ENCODE results near the gene ARMC9. TPM values are rescaled to one million over a fixed set of nuclear protein-coding genes. Genes with fewer than 3 reads are reported as not detected.
A peak's percentile ranks its signal among the peaks of the same experiment; 100 is the strongest.

Gene ARMC9
- polyA plus RNA-seq, 4 donors = 0.67 to 10.6 (median 3.5) TPM

DNA sequence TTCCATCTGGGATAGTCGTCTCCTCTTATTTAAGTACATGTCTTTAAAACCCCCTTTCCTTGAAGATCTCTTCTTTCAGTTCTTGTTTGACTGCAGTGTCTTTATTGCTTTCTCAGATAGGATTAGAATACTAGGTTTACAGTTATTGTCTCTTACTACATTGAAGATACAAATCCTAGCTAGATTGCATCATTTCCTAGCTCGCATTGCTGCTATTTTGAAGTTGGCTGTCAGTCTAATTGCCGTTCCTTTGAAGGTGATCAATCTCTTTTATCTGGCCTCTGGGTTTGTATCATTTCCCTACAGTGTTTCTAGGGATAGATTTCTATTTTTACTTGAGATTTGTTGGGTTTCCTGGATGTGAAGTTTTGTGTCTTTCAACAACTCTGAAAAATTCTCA is 20.9 kb downstream of the ARMC9 start:
- Histone ChIP-seq H3K36me3 (ENCODE audit: control insufficient read depth in 3 of 3, insufficient read depth in 2 of 3, low read depth in 1 of 3, low read length in 3 of 3) (peaks cover 0 to 30% (median 3%) of the 10 kb centered on the region in 3 donors), H3K27me3 (ENCODE audit: control insufficient read depth in 3 of 3, insufficient read depth in 3 of 3, low read length in 3 of 3) (no peaks in the 10 kb centered on the region), H3K4me3 (ENCODE audit: low read depth in 1 of 3, low read length in 3 of 3) (no peak overlapping the region), H3K27ac (ENCODE audit: low read depth in 1 of 3, low read length in 2 of 3) (no peak overlapping the region), H3K9me3 (ENCODE audit: control insufficient read depth in 2 of 2, insufficient read depth in 1 of 2, low read depth in 1 of 2, low read length in 1 of 2) (no peaks in the 10 kb centered on the region), H3K4me1 (ENCODE audit: control insufficient read depth in 3 of 3, insufficient read depth in 2 of 3, low read depth in 1 of 3, low read length in 2 of 3) (no peaks in the 10 kb centered on the region)
- no peak for FAIRE-seq
- no peak for DNase-seq
- 85 to 94% (median 87%) methylated on average over 3 of the region's 3 CpGs for WGBS, 3 donors

DNA sequence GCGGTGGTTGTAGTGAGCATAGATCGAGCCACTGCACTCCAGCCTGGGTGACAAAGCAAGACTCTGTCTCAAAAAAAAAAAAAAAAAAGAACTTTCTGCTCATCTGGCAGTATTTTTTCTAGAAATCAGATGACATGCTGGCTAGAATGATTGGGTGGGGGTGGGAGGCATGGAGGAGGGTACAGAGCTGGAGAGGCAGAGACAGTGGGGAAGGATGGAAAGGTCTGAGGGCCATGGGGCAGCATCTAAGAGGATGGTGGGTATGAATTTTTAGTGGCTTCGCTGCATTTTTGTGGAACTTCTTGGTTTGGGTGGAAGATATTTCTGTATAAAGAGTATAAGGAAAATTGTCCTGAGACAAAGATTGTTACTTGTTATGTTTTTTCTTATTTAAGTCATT is 23.3 kb downstream of the ARMC9 start:
- FAIRE-seq (no peak), DNase-seq (no peak)
- 89 to 96% (median 96%) methylated on average over 3 of the region's 3 CpGs for WGBS, 3 donors
- Histone ChIP-seq H3K36me3 (ENCODE audit: control insufficient read depth in 3 of 3, insufficient read depth in 2 of 3, low read depth in 1 of 3, low read length in 3 of 3) (peaks cover 0 to 15% (median 0%) of the 10 kb centered on the region in 3 donors), H3K27me3 (ENCODE audit: control insufficient read depth in 3 of 3, insufficient read depth in 3 of 3, low read length in 3 of 3) (no peaks in the 10 kb centered on the region), H3K27ac (ENCODE audit: low read depth in 1 of 3, low read length in 2 of 3) (peak overlapping the region in 2 of 3 donors; percentile 70 to 77), H3K4me1 (ENCODE audit: control insufficient read depth in 3 of 3, insufficient read depth in 2 of 3, low read depth in 1 of 3, low read length in 2 of 3) (no peaks in the 10 kb centered on the region), H3K9me3 (ENCODE audit: control insufficient read depth in 2 of 2, insufficient read depth in 1 of 2, low read depth in 1 of 2, low read length in 1 of 2) (no peaks in the 10 kb centered on the region), H3K4me3 (ENCODE audit: low read depth in 1 of 3, low read length in 3 of 3) (no peak overlapping the region)

DNA sequence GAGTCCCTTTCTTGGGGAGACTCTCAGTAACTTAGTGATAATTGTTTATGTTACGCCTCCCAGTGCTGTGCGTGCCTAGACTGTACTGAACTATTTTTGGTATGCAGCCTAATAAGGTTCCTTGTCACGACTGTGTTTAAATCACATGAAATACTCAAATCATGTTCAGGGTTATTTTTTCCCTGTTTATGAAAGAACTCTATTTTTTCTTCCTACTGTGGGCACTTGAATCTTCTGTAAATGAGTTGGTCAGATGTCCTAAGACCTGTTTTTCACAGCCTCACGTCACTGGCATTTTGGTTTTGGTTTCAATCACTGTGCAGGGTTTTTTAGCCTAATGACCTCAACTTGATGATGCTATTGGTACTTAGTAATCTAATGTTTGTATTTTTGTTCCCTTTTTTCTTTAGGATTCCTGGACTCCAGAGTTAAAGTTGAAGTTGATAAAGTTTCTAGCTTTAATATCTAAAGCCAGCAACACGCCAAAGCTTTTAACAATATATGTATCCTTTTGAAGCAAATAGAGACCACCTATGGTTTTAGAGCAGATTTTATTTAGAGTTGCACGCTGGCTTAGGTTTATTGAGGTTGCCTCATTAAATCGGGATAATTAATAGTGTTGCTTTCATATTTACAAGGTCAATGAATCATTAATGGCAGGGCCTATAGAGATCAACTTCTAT is 24.0 kb downstream of the ARMC9 start:
- H3K4me1 ChIP-seq (ENCODE audit: control insufficient read depth in 3 of 3, insufficient read depth in 2 of 3, low read depth in 1 of 3, low read length in 2 of 3) = peaks cover 0 to under 1% (median 0%) of the 10 kb centered on the region in 3 donors
- DNase-seq = peak in 1 of 2 donors; percentile 19
- WGBS, 3 donors = 62 to 72% (median 72%) methylated on average over 7 of the region's 7 CpGs
- H3K27ac ChIP-seq (ENCODE audit: low read depth in 1 of 3, low read length in 2 of 3) = peak overlapping the region in 2 of 3 donors; percentile 70
- FAIRE-seq = no peak
- H3K4me3 ChIP-seq (ENCODE audit: low read depth in 1 of 3, low read length in 3 of 3) = no peak overlapping the region
- no peaks in the 10 kb centered on the region for H3K9me3 ChIP-seq (ENCODE audit: control insufficient read depth in 2 of 2, insufficient read depth in 1 of 2, low read depth in 1 of 2, low read length in 1 of 2)
- no peaks in the 10 kb centered on the region for H3K27me3 ChIP-seq (ENCODE audit: control insufficient read depth in 3 of 3, insufficient read depth in 3 of 3, low read length in 3 of 3)
- peaks cover 0 to 11% (median 0%) of the 10 kb centered on the region in 3 donors for H3K36me3 ChIP-seq (ENCODE audit: control insufficient read depth in 3 of 3, insufficient read depth in 2 of 3, low read depth in 1 of 3, low read length in 3 of 3)

DNA sequence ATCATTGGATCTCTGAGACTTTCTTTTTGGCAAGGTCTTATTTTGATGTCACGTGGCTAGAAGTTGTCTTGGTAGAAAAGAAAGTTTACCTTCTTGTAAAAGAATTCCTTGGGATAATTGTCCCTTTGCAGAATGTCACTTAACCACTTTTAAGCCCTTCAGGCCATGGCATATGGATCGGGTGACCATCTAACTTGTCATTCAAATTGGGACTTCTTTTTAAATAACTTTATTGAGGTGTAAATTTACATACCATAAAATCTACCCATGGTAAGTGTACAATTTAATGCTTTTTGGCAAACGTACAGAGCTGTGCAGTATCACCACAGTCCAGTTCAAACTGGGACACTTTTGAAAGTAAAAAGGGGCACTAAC is 24.6 kb downstream of the ARMC9 start:
- DNase-seq (no peak), FAIRE-seq (no peak)
- Histone ChIP-seq H3K27ac (ENCODE audit: low read depth in 1 of 3, low read length in 2 of 3) (peak overlapping the region in 2 of 3 donors; percentile 63 to 70), H3K27me3 (ENCODE audit: control insufficient read depth in 3 of 3, insufficient read depth in 3 of 3, low read length in 3 of 3) (no peaks in the 10 kb centered on the region), H3K9me3 (ENCODE audit: control insufficient read depth in 2 of 2, insufficient read depth in 1 of 2, low read depth in 1 of 2, low read length in 1 of 2) (no peaks in the 10 kb centered on the region), H3K36me3 (ENCODE audit: control insufficient read depth in 3 of 3, insufficient read depth in 2 of 3, low read depth in 1 of 3, low read length in 3 of 3) (peaks cover 0 to 11% (median 0%) of the 10 kb centered on the region in 3 donors), H3K4me3 (ENCODE audit: low read depth in 1 of 3, low read length in 3 of 3) (no peak overlapping the region), H3K4me1 (ENCODE audit: control insufficient read depth in 3 of 3, insufficient read depth in 2 of 3, low read depth in 1 of 3, low read length in 2 of 3) (peaks cover 0 to 6% (median 0%) of the 10 kb centered on the region in 3 donors)
- 46 to 63% (median 53%) methylated on average over 3 of the region's 3 CpGs for WGBS, 3 donors

DNA sequence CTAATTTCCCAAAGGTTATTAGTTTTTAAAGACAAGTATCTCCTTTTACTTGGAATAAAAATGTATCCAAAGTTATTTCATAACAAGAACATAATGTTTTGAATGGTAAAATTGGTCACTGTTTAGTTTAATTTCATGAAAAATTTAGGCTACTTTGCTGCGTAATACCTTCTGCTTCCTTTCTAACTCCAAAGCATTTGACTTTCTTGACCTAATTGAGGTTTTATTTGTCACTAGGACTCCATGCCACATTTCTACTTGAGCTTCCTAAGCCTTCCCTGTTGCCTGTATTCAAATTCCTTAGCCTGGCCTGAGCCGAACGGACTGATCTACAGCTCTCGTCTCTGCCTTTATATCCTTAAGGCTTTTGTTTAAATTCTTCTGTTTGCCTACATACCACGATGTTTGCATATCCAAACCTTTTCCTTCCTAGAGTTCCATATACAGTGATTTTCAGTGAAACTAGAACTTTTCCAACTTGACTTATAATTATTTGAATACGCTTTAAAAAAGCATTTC is 25.1 kb downstream of the ARMC9 start:
- no peaks in the 10 kb centered on the region for H3K9me3 ChIP-seq (ENCODE audit: control insufficient read depth in 2 of 2, insufficient read depth in 1 of 2, low read depth in 1 of 2, low read length in 1 of 2)
- no peak for DNase-seq
- peaks cover 0 to 12% (median 0%) of the 10 kb centered on the region in 3 donors for H3K4me1 ChIP-seq (ENCODE audit: control insufficient read depth in 3 of 3, insufficient read depth in 2 of 3, low read depth in 1 of 3, low read length in 2 of 3)
- H3K4me3 ChIP-seq (ENCODE audit: low read depth in 1 of 3, low read length in 3 of 3) = no peak overlapping the region
- no peaks in the 10 kb centered on the region for H3K27me3 ChIP-seq (ENCODE audit: control insufficient read depth in 3 of 3, insufficient read depth in 3 of 3, low read length in 3 of 3)
- peak overlapping the region in 2 of 3 donors; percentile 63 to 70 for H3K27ac ChIP-seq (ENCODE audit: low read depth in 1 of 3, low read length in 2 of 3)
- H3K36me3 ChIP-seq (ENCODE audit: control insufficient read depth in 3 of 3, insufficient read depth in 2 of 3, low read depth in 1 of 3, low read length in 3 of 3) = peaks cover 0 to 15% (median 0%) of the 10 kb centered on the region in 3 donors
- FAIRE-seq = no peak
- WGBS, 3 donors = 68 to 76% (median 74%) methylated on average over 6 of the region's 6 CpGs

DNA sequence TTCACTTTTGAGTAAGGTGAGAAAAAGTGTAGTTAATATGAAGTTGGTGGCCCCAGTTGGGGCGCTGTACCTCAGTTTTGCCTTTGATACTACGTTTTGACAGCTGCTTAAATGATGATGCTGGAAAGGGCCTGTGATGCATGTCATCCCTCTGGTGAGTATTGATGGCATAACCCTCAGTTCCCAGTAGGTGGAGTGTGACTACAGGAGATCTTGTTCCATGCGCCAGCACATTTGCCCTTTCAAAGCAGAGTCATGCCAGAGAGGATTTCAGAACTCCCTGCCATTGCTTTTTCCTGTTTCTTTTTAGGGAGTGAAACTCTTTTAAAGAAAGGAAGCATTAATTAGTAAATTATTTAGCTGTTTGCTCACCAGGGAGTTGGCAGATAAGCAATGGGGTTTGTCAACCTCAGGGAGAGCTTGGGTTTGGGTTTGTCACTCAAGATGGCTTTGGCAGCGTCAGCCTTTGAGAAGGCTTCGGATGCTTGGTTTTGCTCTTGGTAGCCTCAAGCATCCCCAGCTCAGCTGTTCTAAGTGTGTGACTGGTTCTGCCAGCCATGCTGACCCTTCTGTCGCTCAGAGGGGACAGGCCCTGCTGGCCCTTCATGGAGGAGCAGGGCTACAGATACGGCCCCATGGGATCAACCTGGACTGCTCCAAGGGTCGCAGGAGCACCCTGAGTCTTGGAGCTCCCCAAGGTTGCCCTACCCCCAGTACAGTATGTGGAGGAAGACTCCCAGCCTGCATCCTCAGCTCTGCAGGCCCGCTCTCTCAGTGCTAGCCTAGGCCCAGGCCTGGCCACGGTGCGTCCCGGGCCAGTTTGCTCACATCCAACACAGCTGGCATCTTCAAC is 29.1 kb downstream of the ARMC9 start:
- peaks cover 0 to 28% (median 2%) of the 10 kb centered on the region in 3 donors for H3K4me1 ChIP-seq (ENCODE audit: control insufficient read depth in 3 of 3, insufficient read depth in 2 of 3, low read depth in 1 of 3, low read length in 2 of 3)
- DNase-seq (peak; percentile 85 to 89), FAIRE-seq (no peak)
- peaks cover 0 to 10% (median 0%) of the 10 kb centered on the region in 3 donors for H3K36me3 ChIP-seq (ENCODE audit: control insufficient read depth in 3 of 3, insufficient read depth in 2 of 3, low read depth in 1 of 3, low read length in 3 of 3)
- no peaks in the 10 kb centered on the region for H3K27me3 ChIP-seq (ENCODE audit: control insufficient read depth in 3 of 3, insufficient read depth in 3 of 3, low read length in 3 of 3)
- 73 to 76% (median 73%) methylated on average over 12 of the region's 12 CpGs for WGBS, 3 donors
- no peaks in the 10 kb centered on the region for H3K9me3 ChIP-seq (ENCODE audit: control insufficient read depth in 2 of 2, insufficient read depth in 1 of 2, low read depth in 1 of 2, low read length in 1 of 2)
- H3K27ac ChIP-seq (ENCODE audit: low read depth in 1 of 3, low read length in 2 of 3) = peak overlapping the region in 1 of 3 donors; percentile 48
- no peak overlapping the region for H3K4me3 ChIP-seq (ENCODE audit: low read depth in 1 of 3, low read length in 3 of 3)

DNA sequence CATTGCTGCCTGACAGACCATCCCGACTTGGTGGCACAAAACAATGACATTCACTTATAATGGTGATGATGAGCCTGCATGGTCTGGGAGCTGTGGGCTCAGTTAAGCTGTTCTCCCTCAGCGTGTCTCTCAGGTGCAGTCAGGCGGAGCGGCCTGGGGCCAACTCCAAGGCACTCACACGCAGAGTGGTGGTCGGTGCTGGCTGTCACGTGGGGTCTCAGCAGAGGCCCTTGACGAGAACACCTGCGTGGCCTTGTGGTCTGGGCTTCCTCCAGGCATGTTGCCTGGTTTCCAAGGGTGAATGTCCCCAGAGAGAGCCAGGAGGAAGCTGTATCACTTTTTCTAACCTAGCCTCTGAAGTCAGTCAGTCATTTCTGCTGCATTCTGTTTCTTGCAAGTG is 29.8 kb downstream of the ARMC9 start:
- FAIRE-seq (no peak), DNase-seq (no peak)
- no peaks in the 10 kb centered on the region for H3K9me3 ChIP-seq (ENCODE audit: control insufficient read depth in 2 of 2, insufficient read depth in 1 of 2, low read depth in 1 of 2, low read length in 1 of 2)
- H3K4me1 ChIP-seq (ENCODE audit: control insufficient read depth in 3 of 3, insufficient read depth in 2 of 3, low read depth in 1 of 3, low read length in 2 of 3) = peaks cover 0 to 28% (median 2%) of the 10 kb centered on the region in 3 donors
- peak overlapping the region in 1 of 3 donors; percentile 30 for H3K27ac ChIP-seq (ENCODE audit: low read depth in 1 of 3, low read length in 2 of 3)
- no peaks in the 10 kb centered on the region for H3K27me3 ChIP-seq (ENCODE audit: control insufficient read depth in 3 of 3, insufficient read depth in 3 of 3, low read length in 3 of 3)
- 80 to 85% (median 81%) methylated on average over 9 of the region's 9 CpGs for WGBS, 3 donors
- H3K36me3 ChIP-seq (ENCODE audit: control insufficient read depth in 3 of 3, insufficient read depth in 2 of 3, low read depth in 1 of 3, low read length in 3 of 3) = peaks cover 0 to 10% (median 0%) of the 10 kb centered on the region in 3 donors
- H3K4me3 ChIP-seq (ENCODE audit: low read depth in 1 of 3, low read length in 3 of 3) = no peak overlapping the region

DNA sequence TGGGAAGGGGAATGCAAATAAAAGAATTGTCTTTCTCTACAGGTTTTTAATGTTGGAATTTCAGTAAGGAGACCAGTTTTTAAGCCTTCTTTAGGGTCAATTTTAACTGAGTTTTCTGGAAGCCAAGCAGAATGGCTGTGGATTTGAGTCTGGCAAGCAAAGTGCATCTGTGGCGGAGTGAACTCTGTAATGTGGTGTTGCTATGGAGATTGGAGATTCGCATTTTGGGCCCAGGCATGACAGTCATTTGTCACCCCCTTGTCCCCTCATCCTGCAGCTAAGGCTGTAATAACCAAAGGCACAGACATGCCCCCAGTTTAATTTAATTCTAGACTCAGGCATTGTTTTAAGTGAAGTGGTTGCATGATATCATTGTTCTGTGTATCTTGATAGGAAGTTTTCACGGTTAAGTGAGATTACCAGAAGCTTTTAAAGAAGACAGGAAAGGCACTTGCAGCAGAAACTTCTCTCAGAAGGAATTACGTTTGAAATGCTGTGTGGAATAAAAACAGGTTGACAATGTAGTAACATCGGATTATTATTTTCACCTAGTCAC is 30.6 kb downstream of the ARMC9 start:
- H3K36me3 ChIP-seq (ENCODE audit: control insufficient read depth in 3 of 3, insufficient read depth in 2 of 3, low read depth in 1 of 3, low read length in 3 of 3) = peaks cover 0 to 10% (median 0%) of the 10 kb centered on the region in 3 donors
- peaks cover 0 to 28% (median 2%) of the 10 kb centered on the region in 3 donors for H3K4me1 ChIP-seq (ENCODE audit: control insufficient read depth in 3 of 3, insufficient read depth in 2 of 3, low read depth in 1 of 3, low read length in 2 of 3)
- WGBS, 3 donors = 53 to 57% (median 55%) methylated on average over 5 of the region's 5 CpGs
- no peak overlapping the region for H3K4me3 ChIP-seq (ENCODE audit: low read depth in 1 of 3, low read length in 3 of 3)
- H3K9me3 ChIP-seq (ENCODE audit: control insufficient read depth in 2 of 2, insufficient read depth in 1 of 2, low read depth in 1 of 2, low read length in 1 of 2) = no peaks in the 10 kb centered on the region
- H3K27ac ChIP-seq (ENCODE audit: low read depth in 1 of 3, low read length in 2 of 3) = peak overlapping the region in 1 of 3 donors; percentile 30
- DNase-seq (peak in 1 of 2 donors; percentile 37), FAIRE-seq (no peak)
- H3K27me3 ChIP-seq (ENCODE audit: control insufficient read depth in 3 of 3, insufficient read depth in 3 of 3, low read length in 3 of 3) = no peaks in the 10 kb centered on the region
